Subcutaneous adipose tissue (tissue), 4 donors: ENCODE results near the gene CARM1. TPM values are rescaled to one million over a fixed set of nuclear protein-coding genes. Genes with fewer than 3 reads are reported as not detected.

Experiments
- CTCF ChIP-seq: fragments of 450-650 bp; IDR thresholded peaks from one replicate; pipeline ENCODE4 v1.5.1; 2016; ENCODE audit warnings: low read depth, mild to moderate bottlenecking, control low read depth, antibody characterized with exemption, moderate library complexity
- total RNA-seq, 4 donors: library from RNA; depleted of rRNA; stranded (reverse); fragments of >200 nt; gene quantifications; one replicate each; pipeline ENCODE4 v1.1.0, GENCODE V29; 2016

The CARM1 gene
- total RNA-seq, 4 donors from 2014 or later: 16.7 to 19.6 (median 18.4) TPM

DNA sequence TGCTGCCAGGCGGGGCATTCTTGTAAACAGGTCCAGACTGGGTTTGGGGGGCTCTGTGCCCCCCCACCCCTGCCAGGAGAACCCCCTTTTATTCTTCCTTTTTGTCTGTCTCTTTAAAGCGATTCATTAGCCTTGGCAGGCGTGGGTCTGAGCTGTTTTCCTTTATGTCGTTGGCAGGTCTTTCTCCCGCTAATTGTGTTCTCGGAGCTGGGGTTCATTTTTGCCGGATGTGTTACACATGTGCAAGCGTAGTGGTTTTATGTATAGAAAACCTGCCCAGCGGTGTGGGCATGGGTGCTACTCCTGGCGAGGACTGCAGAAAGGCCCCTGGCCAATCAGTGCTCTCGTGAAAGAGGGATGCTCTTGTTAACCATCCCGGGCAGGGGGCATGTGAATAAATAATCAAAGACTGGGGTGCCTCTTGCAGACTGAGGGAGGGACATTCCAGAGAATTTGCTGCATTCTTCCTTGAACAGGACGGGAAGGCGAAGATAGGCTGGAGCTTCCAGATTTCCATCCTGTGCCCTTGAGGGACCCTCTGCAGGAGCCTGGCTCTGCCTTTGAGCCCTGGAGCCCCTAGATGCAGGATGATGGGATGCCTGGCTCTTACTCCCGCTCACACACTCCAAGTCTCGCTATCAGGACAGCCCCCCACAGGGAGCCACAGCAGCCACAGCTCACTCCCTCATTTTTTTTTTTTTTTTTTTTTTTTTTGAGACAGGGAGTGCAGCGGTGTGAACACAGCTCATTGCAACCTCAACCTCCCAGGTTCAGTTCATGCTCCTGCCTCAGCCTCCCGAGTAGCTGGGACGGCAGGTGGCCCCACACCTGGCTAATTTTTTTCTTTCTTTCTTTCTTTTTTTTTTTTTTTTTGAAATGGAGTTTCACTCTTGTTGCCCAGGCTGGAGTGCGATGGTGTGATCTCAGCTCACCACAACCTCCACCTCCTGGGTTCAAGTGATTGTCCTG is 14.1 kb downstream of the CARM1 start:
- TF ChIP-seq CTCF: no peak

- no peak for TF ChIP-seq CTCF
These were observed 16.4 kb downstream of the CARM1 start for GRCh38 chr19:10887616-10888367.

- TF ChIP-seq CTCF: no peak
These were observed 17.1 kb downstream of the CARM1 start for GRCh38 chr19:10888421-10888866.

DNA sequence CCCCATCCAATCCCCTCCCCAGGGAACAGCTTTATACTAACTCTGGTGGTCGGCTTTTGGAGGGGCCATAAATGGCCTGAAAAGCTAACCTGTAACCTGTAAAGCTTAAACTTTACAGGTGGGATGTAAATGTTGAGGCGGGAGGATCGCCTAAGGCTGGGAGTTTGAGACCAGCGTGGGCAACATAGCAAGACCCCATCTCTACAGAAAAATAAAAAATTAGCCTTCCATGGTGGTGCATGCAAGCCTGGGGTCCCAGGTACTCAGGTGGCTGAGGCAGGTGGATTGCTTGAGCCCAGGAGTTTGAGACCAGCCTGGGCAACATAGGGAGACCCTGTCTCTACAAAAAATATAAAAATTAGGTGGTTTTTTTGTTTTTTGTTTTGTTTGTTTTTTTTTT is 18.5 kb downstream of the CARM1 start:
- no peak for TF ChIP-seq CTCF

- TF ChIP-seq CTCF: no peak
These were observed 20.2 kb downstream of the CARM1 start for GRCh38 chr19:10891405-10892086.

- no peak for TF ChIP-seq CTCF
These were observed 20.9 kb downstream of the CARM1 start for GRCh38 chr19:10892256-10892655.

GRCh38 chr19:10894911-10895213 is 23.5 kb downstream of the CARM1 start:
- no peak for TF ChIP-seq CTCF
